ENCODE data around the gene SHOC2. TPM values are rescaled to one million over a fixed set of nuclear protein-coding genes. Genes with fewer than 3 reads are reported as not detected.
A peak's percentile ranks its signal among the peaks of the same experiment; 100 is the strongest.
"Not testable (repeated sequence)": the region's sequence is repeated elsewhere in the genome, so short reads cannot be mapped to it uniquely, and the experiment has no call there.

Gene SHOC2
- total RNA-seq, 2 experiments from 2014 or later = 43.0 to 47.8 TPM

DNA sequence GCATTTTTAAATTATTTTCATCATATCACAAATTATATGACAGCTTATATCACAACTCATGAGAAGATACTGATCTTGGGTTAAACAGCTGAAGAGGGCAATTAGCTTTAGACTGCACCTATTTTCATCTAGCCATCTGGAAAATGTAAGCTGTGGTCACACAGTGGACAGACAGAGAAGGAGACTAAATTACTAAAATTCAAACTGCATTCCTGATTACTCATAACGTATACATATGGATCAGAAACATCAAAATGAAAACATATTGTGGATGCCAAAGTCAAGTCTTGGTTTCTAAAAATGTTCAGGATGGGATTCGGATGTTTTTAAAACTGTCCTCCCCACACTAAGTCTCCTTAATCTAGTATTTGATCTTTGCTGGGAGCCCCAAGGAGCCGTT is 7.0 kb upstream of the SHOC2 start:
- H3K27me3 Mint-ChIP-seq = no peaks in the 10 kb centered on the region
- no peak overlapping the region for H3K4me3 Mint-ChIP-seq
- ChIA-PET POLR2A (no interaction called here), CTCF (interaction anchor here (0.6 to 1.5 kb wide), 3 partner anchors 11 to 167 kb away, joined by 3 to 4 read pairs (median 4); no protein-coding TSS in a partner anchor)
- H3K9me3 Mint-ChIP-seq = no peaks in the 10 kb centered on the region
- no peak overlapping the region for H3K27ac Mint-ChIP-seq
- H3K36me3 Mint-ChIP-seq (ENCODE audit: low read depth) = peaks cover 11% of the 10 kb centered on the region
- no peak for DNase-seq
- H3K4me1 Mint-ChIP-seq = peaks cover 11% of the 10 kb centered on the region

GRCh38 chr10:110914431-110914830 is 5.0 kb upstream of the SHOC2 start:
- CTCF ChIA-PET = interaction anchor here (1.5 kb wide), 1 partner anchor 13 kb away, joined by 4 read pairs; no protein-coding TSS in a partner anchor
- peaks cover 18% of the 10 kb centered on the region for H3K4me1 Mint-ChIP-seq
- POLR2A ChIA-PET = no interaction called here
- H3K9me3 Mint-ChIP-seq = no peaks in the 10 kb centered on the region
- no peak overlapping the region for H3K27ac Mint-ChIP-seq
- no peaks in the 10 kb centered on the region for H3K27me3 Mint-ChIP-seq
- DNase-seq = no peak
- H3K36me3 Mint-ChIP-seq (ENCODE audit: low read depth) = peaks cover 11% of the 10 kb centered on the region
- H3K4me3 Mint-ChIP-seq = no peak overlapping the region

GRCh38 chr10:110915035-110915434 is 4.4 kb upstream of the SHOC2 start:
- Mint-ChIP-seq H3K27me3 (no peaks in the 10 kb centered on the region), H3K4me1 (peaks cover 18% of the 10 kb centered on the region), H3K9me3 (no peaks in the 10 kb centered on the region), H3K27ac (no peak overlapping the region), H3K4me3 (no peak overlapping the region), H3K36me3 (ENCODE audit: low read depth) (peaks cover 9% of the 10 kb centered on the region)
- ChIA-PET CTCF (interaction anchor here (0.7 to 1.5 kb wide), 2 partner anchors 9 to 14 kb away, joined by 3 to 4 read pairs; no protein-coding TSS in a partner anchor), POLR2A (no interaction called here)
- no peak for DNase-seq

- H3K4me3 Mint-ChIP-seq; H3K27me3 Mint-ChIP-seq; POLR2A ChIA-PET; H3K9me3 Mint-ChIP-seq; H3K36me3 Mint-ChIP-seq (ENCODE audit: low read depth); H3K27ac Mint-ChIP-seq; DNase-seq: not testable (repeated sequence)
- CTCF ChIA-PET = interaction anchor here (0.7 kb wide), 1 partner anchor 9 kb away, joined by 3 read pairs; no protein-coding TSS in a partner anchor
- H3K4me1 Mint-ChIP-seq = peaks cover 18% of the 10 kb centered on the region
Observed at GRCh38 chr10:110915600-110915999, 3.8 kb upstream of the SHOC2 start.

- no peaks in the 10 kb centered on the region for H3K9me3 Mint-ChIP-seq
- no peak for DNase-seq
- no peaks in the 10 kb centered on the region for H3K27me3 Mint-ChIP-seq
- no peak overlapping the region for H3K4me3 Mint-ChIP-seq
- CTCF ChIA-PET = interaction anchor here (0.7 to 1.5 kb wide), 5 partner anchors 8 to 957 kb away, joined by 3 to 6 read pairs (median 3); no protein-coding TSS in a partner anchor
- H3K36me3 Mint-ChIP-seq (ENCODE audit: low read depth) = peaks cover 3% of the 10 kb centered on the region
- POLR2A ChIA-PET = no interaction called here
- H3K27ac Mint-ChIP-seq = no peak overlapping the region
- H3K4me1 Mint-ChIP-seq = peaks cover 21% of the 10 kb centered on the region
Observed at GRCh38 chr10:110916554-110917346, 2.7 kb upstream of the SHOC2 start.

DNA sequence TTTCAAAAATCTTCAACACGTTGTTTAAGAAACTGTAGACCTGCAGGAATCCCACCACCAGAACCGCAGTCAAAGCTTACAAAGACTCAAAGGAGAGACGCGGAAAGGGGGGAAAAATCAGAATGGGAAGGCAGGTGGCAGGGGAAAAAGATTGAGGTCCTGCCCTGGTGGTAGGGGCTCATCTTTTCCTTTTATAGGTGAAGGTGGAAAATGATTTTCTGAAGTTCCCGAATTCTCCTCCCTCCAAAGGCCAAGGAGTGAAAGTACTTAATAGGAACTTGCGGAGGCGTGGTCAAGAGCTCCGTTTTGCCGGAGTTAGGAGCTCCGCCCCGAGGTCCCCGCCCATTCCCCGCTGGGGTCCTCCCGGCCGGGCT is 1.1 kb upstream of the SHOC2 start:
- POLR2A ChIA-PET = interaction anchor here (1.8 kb wide), 1 partner anchor 16 kb away, joined by 4 read pairs; no protein-coding TSS in a partner anchor
- peaks cover 3% of the 10 kb centered on the region for H3K36me3 Mint-ChIP-seq (ENCODE audit: low read depth)
- H3K9me3 Mint-ChIP-seq = no peaks in the 10 kb centered on the region
- no peaks in the 10 kb centered on the region for H3K27me3 Mint-ChIP-seq
- peaks cover 29% of the 10 kb centered on the region for H3K4me1 Mint-ChIP-seq
- H3K4me3 Mint-ChIP-seq = peak overlapping the region; percentile 84
- peak; percentile 89 for DNase-seq
- H3K27ac Mint-ChIP-seq = peak overlapping the region; percentile 87
- CTCF ChIA-PET = interaction anchor here (1.0 to 2.1 kb wide), 8 partner anchors 8 to 116 kb away, joined by 3 to 11 read pairs (median 3); no protein-coding TSS in a partner anchor

GRCh38 chr10:110918643-110919348 is 608 bp upstream of the SHOC2 start, which contains the start of gene BBIP1:
Gene BBIP1, minus strand, starts transcription at chr10:110919180. Its CDS starts 1,023 bp downstream, at chr10:110918157.
- CTCF ChIA-PET = interaction anchor here (0.6 to 2.1 kb wide), 11 partner anchors 9 to 594 kb away, joined by 3 to 11 read pairs (median 3); no protein-coding TSS in a partner anchor

GRCh38 chr10:110919971-110920881 is 822 bp downstream of the SHOC2 start:
- ChIA-PET CTCF (interaction anchor here (0.6 to 1.6 kb wide), 2 partner anchors 9 to 134 kb away, joined by 3 read pairs; no protein-coding TSS in a partner anchor), POLR2A (interaction anchor here (0.7 kb wide), 1 partner anchor 716 kb away, joined by 3 read pairs; no protein-coding TSS in a partner anchor)
- Mint-ChIP-seq H3K9me3 (no peaks in the 10 kb centered on the region), H3K4me1 (peaks cover 39% of the 10 kb centered on the region), H3K27ac (peak overlapping the region; percentile 96), H3K36me3 (ENCODE audit: low read depth) (peaks cover 7% of the 10 kb centered on the region), H3K4me3 (peak overlapping the region; percentile 97), H3K27me3 (no peaks in the 10 kb centered on the region)
- peak; percentile 31 for DNase-seq

More at GRCh38 chr10:110918643-110919348, 608 bp upstream of the SHOC2 start, which contains the start of gene BBIP1:
- peaks cover 33% of the 10 kb centered on the region for H3K4me1 Mint-ChIP-seq
- DNase-seq = no peak
- peak within 1 kb of the TSS; percentile 96 for H3K27ac Mint-ChIP-seq
- H3K27me3 Mint-ChIP-seq = no peaks in the 10 kb centered on the region
- H3K4me3 Mint-ChIP-seq = peak within 1 kb of the TSS; percentile 97
- peaks cover 3% of the 10 kb centered on the region for H3K36me3 Mint-ChIP-seq (ENCODE audit: low read depth)
- POLR2A ChIA-PET = interaction anchor here (0.6 to 1.8 kb wide), 4 partner anchors 16 to 172 kb away, joined by 3 to 6 read pairs (median 4); no protein-coding TSS in a partner anchor
- no peaks in the 10 kb centered on the region for H3K9me3 Mint-ChIP-seq

- H3K27ac Mint-ChIP-seq = no peak overlapping the region
- no peak overlapping the region for H3K4me3 Mint-ChIP-seq
- H3K4me1 Mint-ChIP-seq = peaks cover 31% of the 10 kb centered on the region
- no peaks in the 10 kb centered on the region for H3K27me3 Mint-ChIP-seq
- no peak for DNase-seq
- peaks cover 9% of the 10 kb centered on the region for H3K36me3 Mint-ChIP-seq (ENCODE audit: low read depth)
- no peaks in the 10 kb centered on the region for H3K9me3 Mint-ChIP-seq
- ChIA-PET CTCF (no interaction called here), POLR2A (no interaction called here)
Observed at GRCh38 chr10:110923856-110924493, 4.6 kb downstream of the SHOC2 start.

DNA sequence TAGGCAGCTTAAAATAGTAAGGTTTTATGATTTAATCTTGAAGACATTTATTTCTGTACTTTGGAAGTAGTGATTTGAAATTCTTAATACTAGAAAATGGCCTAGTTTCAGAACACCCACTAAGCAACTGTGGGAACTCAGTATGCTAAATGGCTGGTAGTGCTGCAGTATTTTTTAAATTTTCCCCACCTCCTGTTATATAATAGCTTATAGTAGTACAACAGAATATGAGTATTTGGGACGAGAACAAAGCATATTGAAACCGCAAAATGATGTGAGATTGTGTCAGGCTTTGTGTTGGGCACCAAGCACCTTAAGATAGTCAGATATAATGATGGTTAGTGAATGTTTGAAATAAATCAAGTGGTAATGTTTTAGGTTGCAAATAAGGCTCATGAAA is 8.1 kb downstream of the SHOC2 start:
- ChIA-PET CTCF (no interaction called here), POLR2A (no interaction called here)
- H3K27me3 Mint-ChIP-seq = no peaks in the 10 kb centered on the region
- DNase-seq = no peak
- H3K4me3 Mint-ChIP-seq = no peak overlapping the region
- no peaks in the 10 kb centered on the region for H3K9me3 Mint-ChIP-seq
- H3K4me1 Mint-ChIP-seq = peaks cover 28% of the 10 kb centered on the region
- peaks cover 9% of the 10 kb centered on the region for H3K36me3 Mint-ChIP-seq (ENCODE audit: low read depth)
- H3K27ac Mint-ChIP-seq = no peak overlapping the region

DNA sequence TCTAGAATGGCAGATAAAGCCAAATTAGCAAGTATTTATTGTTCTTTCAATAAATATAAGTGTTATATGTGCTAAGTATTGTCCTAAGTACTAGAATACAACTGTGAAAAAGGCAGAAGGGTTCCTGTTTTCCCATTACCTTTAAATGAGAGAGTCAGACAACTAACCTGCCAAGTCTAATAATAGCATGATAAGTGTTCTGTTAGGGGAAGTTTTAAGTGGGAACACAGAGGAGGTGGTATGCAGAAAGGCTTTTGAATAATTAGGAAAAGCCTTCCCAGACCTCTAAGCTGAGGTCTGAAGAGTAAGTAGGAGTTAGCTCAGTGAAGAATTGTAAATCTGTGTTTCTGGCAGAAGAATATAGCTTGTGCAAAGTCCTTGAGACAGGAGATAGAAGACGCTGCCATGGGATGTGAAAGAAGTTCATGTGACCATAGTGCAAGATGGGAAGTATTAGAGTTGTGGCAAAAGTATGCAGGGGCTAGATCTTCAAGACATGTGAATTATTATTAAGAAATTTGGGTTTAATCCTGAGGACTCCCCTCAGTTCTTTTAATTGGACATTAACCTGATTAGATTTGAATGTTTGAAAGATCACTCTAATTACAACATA is 12.5 kb downstream of the SHOC2 start:
- ChIA-PET CTCF (interaction anchor here (0.7 kb wide), 1 partner anchor 259 kb away, joined by 3 read pairs; no protein-coding TSS in a partner anchor), POLR2A (no interaction called here)
- Mint-ChIP-seq H3K9me3 (no peaks in the 10 kb centered on the region), H3K4me1 (peaks cover 5% of the 10 kb centered on the region), H3K36me3 (ENCODE audit: low read depth) (peaks cover 8% of the 10 kb centered on the region), H3K27me3 (no peaks in the 10 kb centered on the region), H3K4me3 (no peak overlapping the region), H3K27ac (no peak overlapping the region)
- DNase-seq = no peak

All from activated CD4-positive, alpha-beta T cell treated with anti-CD3 and anti-CD28 coated beads, Interleukin-2, amount 10 ng/mL, durations not matched to agents 7 days and 5 days (primary cell).